NCI-H460 (cell line): Measurements from ENCODE around the gene XRCC4. TPM values are rescaled to one million over a fixed set of nuclear protein-coding genes. Genes with fewer than 3 reads are reported as not detected.
"Not testable (repeated sequence)": the region's sequence is repeated elsewhere in the genome, so short reads cannot be mapped to it uniquely, and the experiment has no call there.

ENCODE experiments used
- DNase-seq: peaks from one replicate; pipeline ENCODE4 v3.0.0-alpha.2; 2016; ENCODE audit warnings: low read depth; ENCODE audit errors: extremely low read depth
- total RNA-seq: library from RNA; depleted of rRNA; stranded (reverse); fragments of >200 nt; shearing (Covaris generic); gene quantifications from 2 replicates; pipeline ENCODE4 v1.2.3, GENCODE V29; 2014

XRCC4 gene
- total RNA-seq, 1 experiment from 2014 or later = 21.3 TPM

DNA sequence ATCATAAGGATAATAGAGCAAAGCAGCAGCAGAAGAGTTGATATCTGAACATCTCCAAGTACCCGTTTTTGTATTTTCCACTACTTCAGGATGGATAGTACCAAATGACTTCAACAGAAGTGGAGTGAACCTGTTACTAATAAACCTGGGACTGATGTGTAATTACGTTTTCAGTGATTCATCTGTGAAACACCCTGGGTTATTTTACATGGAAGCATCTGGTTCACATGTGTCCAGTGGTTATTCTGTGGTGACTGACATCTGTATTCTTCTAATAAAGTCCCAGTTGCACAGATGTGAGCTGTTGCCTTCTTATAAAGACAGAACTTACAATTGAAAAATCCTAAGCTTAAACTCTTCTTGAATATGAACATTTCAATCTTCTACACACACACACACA is 254.5 kb downstream of the XRCC4 start:
- no peak for DNase-seq

DNA sequence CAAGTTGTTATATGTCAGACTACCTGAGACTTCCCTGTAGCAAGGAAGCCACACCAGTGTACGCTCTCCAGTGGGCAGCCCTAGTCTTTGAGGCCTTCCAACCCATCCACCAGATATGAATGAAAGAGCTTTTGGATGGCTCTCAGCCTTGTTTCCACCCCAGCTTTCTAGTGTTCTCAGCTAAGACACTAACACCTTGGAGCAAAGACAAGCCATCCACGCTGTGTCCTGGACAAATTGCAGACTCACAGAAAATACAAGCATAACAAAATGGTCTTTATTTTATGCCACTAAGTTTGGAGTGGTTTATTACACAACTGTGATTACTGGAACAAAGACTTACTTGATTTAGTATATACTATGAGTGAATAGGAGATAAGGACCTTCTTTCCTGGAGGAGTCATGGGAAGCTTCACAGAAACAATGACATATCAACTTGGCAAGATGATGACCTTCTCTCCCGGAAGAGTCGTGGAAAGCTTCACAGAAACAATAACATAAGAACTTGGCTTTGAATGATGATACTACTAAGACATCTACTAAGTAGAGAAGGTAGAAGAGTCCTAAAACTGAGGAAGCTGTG is 260.2 kb downstream of the XRCC4 start:
- DNase-seq = no peak

DNA sequence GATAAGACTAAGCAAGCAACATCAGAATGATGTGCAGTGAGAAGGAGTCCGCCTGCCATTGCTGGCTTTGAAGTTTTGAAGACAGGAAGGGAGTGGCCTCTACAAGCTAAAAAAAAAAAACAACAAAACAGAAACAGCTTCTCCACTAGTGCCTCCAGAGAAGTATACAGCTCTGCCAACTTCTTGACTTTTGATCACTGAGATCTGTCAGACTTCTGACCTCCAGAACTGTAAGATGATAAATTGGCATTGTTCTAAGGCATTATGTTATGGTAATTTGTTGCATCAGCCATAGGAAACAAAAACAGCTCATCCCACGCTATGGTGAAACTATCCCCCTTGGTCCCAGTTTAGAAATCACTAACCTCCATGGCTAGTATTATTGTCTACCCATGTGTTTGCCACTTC is 263.2 kb downstream of the XRCC4 start:
- DNase-seq = no peak

DNA sequence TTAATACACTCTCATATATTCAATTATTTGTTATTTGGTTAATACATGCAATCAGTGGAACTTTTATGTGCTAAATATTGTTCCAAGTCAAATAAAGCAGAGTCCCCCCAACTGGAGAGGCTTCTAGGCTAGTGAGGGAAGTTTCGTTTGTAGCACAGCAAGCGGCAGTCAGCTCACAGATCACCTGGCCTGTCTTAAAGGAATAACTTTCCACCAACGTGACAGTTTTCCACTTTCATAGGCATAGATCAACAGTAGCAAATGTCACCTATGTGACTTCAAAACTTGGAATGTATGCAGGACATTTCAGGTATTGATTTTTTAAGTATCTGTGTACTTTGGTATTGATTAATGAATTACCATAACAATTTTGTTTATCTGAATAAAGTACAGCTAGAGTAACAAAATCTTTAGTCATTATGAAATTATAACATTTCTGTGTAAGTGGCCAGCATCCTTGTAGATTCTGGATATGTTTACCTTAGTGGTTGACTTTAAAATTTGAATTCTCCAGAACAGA is 264.5 kb downstream of the XRCC4 start:
- DNase-seq = no peak

DNA sequence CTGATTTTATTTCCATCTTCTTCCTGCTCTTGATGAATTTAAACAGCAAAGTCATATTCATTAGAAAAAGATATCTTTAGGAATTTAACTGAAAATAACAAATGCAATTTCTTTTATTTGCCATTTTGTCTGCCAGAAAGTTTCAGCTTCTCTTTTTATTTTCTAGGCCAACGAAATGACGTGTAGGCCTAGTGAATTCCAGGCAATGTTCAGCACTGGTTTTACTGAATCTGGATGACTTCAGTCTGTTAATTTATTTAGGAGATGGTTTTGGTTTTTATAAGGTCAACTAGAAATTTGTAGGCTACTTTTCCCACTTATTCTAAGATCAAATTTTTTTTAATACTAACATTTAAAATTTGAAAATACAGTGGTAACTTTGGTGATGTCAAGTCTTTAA is 265.1 kb downstream of the XRCC4 start:
- DNase-seq = no peak

DNA sequence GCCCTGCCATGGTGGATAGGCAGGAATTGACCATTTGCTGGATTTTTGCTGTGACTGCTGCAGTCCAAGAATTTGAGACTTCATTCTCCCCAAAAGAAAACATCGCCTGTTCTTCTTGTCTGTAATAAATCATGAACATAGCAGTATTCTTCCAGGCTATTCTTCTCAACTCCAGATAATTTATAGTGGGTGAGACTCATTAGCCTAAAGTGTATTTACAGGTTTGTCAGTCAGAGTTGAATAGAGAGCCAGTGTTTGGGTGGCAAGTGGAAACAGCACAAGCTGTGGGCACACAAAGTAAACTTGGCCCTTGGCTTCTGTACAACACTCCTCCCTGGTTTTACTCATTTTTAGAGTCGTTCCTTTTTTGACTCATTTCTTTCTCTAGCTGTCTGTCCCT is 266.0 kb downstream of the XRCC4 start:
- no peak for DNase-seq

DNA sequence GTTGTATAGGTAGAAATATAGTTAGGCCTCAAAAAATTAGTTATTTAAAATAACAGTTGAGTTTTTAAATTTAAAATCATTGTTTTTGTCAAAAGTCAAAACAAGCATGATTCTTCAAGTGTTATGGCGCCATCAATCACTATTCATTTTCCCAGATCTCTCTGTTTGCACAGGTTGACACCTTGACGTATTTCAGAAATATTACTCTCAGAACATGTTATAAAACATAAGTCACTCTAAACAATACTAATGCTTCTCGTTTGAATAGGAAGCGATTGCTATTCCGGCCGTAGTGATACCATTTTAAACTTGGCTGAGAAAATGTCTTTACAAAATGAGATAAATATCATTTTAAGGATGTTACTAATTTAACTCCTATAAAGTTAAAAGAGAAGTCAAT is 268.1 kb downstream of the XRCC4 start:
- no peak for DNase-seq

DNA sequence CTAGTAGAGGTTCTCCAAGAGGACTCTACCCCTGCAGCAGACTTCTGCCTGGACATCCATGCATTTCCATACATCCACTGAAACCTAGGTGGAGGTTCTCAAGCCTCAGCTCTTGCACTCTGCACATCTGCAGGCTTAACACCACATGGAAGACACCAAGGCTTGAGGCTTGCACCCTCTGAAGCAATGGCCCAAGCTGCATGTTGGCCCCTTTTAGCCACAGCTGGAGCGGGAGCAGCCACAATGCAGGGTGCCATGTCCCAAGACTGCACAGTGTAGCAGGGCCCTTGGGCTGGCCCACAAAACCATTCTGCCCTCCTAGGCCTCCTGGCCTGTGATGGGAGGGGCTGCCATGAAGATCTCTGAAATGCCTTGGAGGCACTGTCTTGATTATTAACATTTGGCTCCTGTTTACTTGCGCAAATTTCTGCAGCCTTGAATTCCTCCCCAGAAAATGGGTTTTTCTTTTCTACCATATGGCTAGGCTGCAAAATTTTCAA is 271.0 kb downstream of the XRCC4 start:
- no peak for DNase-seq

DNA sequence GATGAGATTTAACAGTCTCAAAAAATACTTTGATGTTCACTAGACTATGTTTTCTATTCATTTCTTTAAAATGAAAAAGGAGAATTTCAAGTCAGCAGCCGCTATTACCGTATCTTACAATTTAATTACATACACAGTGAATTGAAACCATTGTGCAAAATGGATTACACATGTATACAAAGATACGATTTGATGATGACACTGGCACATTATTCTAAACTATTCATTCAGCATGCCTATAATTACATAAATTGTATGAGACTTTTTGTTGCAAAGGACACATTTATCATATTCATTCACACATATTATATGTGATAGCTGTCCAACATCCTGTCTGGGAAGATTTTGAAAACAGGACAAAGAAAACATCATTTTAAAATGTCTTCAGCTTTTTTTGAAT is 275.9 kb downstream of the XRCC4 start:
- DNase-seq = no peak

DNA sequence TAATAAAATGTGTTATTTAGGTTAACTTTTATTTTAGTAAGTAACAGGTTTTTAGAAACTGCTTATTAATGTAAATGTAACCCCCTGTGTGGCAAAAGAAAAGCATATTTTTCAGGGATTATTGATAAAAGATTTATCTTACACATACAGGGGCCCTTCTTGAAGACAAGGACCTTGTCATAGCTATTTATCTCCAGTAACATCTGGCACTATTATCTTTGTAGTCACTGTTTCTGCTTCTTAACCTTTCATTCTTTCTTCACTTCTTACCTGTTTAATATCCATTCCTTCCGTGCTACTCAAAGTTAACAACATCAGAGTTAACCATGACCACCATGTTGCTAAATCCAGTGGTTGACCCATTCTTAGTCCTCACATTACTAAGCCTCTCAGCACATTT is 276.4 kb downstream of the XRCC4 start:
- no peak for DNase-seq

DNA sequence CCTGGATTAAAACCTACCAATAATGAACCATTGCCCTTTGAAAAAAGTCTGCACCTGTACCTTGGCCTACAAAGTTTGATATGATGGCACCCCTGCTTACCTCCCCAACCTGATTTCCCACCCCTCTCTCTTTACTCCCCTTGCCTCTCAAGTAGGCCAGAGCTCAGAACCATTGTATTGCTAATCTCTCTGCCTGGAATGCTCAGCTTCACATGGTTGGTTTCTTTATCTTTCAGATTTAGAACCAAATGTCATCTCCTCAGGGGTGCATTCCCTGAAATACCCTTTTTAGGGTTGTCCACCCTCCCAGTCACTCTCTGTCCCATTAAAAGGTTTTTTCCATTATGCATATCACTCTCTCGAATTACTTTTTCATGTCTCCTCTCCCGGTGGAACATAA is 277.6 kb downstream of the XRCC4 start:
- DNase-seq = no peak

DNA sequence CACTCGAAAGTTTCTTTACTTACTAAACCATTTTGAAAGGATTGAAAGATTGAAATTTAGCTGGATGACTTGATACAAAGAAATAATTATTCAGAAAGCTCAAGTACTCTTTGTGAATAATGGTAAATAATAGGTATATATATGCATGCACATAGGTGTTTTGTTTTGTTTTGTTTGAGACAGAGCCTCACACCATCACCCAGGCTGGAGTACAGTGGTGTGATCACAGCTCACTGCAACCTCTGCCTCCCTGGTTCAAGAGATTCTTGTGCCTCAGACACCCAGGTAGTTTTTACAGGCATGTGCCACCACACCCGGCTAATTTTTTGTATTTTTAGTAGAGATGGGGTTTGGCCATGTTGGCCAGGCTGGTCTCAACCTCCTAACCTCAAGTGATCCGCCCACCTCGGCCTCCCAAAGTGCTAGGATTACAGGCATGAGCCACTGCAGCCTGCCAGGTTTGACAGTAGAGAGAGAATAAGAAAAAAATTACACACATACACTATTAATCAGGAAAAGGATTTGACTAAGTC is 278.2 kb downstream of the XRCC4 start:
- DNase-seq = not testable (repeated sequence)

DNA sequence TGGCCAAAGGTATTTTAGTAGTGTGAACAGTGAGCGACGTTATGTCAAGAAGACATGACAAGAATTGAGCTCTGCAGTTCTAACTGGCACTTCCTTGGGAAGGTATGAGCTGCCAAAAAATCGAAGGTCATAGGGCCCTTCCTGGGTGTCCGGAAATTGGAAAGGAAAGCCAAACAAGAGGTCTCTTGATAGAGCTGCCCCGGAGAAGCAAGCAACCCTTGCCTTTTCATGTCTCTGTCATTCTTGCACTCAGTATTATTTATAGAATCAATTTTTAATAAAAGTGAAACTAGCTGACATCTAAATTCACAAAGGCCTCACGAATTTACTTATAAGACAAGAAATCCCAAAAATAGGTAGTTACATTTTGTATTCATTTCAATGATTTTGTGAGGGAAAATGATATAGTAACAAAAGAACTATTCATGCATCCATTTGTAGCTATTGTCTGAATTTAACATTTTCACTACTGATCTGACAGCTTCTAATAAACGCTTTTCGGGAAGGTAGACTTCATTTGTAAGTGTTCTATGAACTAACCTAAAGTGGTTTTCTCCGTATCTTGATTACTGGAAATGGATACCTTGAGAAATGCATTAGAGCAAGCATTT is 280.4 kb downstream of the XRCC4 start:
- no peak for DNase-seq

DNA sequence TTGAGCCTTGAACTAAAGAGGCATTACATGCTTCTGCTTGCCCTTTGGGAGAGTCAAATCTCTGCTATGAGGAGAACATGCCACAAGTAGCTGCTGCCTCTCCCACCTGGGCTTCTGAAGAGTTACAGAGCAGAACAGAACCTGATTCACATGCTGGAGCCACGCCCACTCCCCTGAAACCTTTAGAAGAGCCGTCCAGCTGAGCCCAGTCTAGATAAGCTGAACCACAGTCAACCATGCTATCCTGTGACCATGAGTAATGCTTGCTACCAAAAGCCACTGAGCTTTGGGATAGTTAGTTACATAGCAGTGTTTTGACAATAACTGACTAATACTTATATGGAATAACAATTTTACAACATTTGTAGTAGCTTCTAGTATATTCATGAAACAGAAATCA is 283.2 kb downstream of the XRCC4 start:
- no peak for DNase-seq

DNA sequence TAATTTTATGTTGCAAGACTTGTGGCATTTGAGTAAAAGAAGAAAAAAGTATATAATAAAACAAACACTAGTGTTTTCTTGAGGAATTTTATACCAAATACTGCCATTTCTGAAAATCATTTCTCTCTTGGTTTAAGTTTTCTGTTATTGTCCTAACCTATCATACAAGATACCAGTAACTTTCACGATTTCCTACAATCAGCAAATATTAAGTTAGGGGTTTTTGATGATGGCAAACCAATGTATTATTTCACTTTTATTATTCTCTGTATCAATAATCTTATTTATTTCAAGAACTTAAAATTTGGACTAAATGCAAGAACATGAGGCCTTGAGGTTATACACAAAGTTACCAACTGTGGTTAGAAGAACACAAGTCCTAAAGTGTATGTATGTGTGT is 285.2 kb downstream of the XRCC4 start:
- DNase-seq = no peak

DNA sequence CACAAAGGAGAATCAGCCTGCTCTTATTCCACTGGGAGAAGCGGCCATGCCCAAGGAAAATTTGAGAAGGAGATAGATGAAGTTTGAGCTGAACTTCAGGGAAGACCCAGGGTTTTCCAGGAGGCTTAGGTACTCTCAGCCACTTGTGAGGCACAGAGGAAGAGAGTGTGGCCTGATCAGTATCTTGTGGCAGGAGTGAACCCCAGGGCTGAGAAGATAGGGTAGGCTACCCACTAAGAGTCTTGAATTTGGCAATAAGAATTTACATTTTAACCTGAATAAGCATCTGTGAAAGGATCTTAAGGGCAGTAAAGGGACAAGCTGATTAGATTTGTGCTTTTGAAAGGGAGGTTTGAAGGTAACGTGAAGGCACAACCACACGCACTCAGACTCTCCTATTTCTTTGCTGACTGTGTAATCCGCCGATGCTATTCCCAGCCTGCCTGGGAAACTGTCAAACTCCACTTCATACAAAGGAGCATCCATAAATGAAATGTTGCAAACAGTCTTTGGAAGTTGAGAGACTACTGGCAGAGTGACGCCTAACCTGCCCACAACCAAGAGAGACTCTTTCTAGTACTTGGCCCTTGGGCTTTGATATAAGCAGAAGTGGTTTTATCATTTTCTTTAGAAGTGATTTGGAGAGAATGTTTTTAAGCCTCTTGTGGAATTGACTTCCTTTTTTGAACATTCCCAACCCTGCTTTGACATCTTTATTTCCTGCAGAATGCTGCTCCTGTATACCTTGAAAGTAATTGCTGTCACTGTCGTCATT is 286.0 kb downstream of the XRCC4 start:
- DNase-seq = no peak

DNA sequence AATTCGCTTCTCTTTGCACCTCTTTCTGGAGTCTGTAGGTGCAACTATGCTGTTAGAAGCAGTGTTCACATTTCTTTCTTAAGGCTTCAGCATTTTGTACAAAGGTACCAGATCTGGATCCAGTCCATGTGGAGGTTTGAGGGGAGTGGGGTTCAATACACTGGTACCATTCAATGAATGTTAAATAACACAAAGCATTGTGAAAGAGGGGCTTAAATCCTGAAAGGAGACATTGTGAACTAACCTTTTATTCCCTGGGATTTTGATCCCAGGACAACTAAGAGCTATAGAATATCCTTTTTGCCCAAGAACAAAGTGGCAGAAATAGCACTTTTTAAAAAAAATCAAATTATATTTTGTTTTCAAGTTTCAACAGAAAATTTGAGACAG is 286.5 kb downstream of the XRCC4 start:
- no peak for DNase-seq

DNA sequence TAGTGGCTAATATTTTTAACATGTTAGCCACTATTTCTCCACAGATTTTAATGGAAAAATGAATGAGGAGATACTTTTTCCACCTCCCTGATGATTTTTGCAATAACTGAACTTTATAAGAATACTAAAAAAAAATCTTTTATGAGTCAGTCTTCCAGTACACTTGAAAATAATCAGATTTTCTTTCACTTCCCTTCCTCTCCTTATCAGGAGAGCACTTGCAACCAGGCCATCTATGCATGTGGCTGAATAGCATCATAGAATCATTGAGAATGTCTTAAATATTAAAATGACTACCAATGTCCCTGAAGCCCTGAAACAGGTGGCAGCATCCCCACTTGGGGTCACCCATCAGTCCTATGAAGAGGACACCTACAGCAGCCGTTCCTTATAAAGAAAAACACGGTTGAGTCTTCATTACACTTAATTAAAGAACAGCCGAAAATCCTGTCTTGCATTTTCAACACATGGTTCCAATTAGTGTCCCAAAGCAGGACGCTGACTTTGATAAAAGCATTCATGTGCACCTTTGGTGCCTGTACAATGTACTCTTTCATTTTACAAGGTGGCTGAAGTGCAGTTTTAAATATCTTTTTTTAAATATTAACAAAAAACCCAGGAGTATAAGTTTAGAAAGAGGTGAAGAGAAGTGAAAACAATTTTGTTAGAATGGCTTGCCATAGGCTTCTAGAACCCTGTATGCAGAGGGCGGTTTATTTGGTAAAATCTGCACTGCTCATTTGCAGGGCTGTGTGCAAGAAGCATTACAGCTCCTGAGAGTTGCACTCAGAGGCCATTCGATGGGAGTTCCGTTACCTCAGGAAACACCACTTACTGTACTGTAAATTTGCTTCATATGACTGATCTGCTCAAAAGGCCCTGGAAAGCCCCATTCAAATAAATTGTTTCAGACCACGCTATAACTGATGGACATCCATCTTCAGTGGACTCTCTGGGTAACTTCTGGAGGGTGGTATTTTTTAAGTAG is 287.3 kb downstream of the XRCC4 start:
- DNase-seq = no peak

DNA sequence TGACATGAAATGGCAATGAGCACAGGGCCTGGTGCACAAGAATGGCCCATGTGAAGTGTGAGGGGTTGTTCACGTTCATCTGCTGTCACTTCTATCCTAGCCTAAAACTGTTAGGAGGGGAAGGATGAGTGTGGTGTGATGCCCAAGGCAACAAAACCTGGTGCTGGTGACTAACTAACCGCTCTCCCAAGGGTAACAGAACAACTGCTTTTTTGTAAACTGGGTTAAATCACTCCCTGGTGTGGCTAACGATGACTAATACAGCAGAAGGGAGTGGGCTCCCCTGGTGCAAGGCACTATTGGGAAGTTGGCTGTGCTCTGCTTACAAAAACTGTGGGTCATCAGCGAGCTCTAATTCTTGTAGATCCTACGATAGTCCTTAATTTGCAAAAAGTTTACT is 291.0 kb downstream of the XRCC4 start:
- no peak for DNase-seq

DNA sequence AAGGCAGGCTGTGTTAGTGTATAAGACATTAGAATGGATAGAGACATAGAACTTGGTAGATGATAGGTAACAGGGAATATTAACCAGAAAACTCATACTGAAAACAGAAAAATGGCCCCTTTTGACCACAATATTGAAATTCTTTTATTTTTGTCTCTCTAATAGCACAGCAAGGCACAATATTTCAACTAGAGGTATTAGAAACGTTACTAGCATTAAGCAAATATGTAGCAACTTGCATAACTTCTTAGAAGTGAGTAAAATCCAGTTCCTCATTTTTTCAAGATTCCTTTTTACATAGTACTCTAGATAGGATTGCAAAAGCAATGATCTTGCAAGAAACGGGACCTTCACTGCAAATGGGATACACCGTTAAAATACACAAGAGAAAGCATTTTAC is 291.5 kb downstream of the XRCC4 start:
- DNase-seq = no peak
